C4-2B (cell line): ENCODE measurements around the gene GHRHR.

ENCODE experiments used
- H3K27ac ChIP-seq: fragments of 450-650 bp; 2 replicates; pipeline ENCODE4 v1.5.1; 2017
- ZFX ChIP-seq: fragments of 450-650 bp; IDR thresholded peaks from 2 replicates; pipeline ENCODE4 v1.6.1; 2017
- TF ChIP-seq, protein P1 (sequence below): fragments of 450-650 bp; conservative IDR thresholded peaks from 2 replicates; pipeline ENCODE4 v1.5.1; 2017; ENCODE audit warnings: mild to moderate bottlenecking

The GHRHR gene

DNA sequence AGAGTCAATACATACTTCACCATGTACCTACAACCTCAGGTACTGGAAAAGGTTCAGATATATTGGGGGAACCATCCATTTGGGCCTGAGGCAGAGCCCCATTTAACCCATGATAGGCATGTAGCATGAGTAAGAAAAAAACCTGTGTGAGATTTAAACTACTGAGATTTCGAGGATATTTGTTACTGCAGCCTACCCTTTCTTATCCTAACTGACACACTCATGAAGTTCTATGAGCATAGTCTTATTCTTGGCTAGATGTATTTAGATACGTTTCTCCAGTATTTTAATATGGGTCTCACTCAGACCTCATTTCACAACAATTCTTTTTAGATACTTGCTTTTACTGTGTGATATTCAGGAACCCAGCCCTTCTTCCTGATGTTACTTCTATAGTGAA lies 39.3 kb downstream of the GHRHR start:
- H3K27ac ChIP-seq: no peak overlapping the region
- TF ChIP-seq, protein P1, sequence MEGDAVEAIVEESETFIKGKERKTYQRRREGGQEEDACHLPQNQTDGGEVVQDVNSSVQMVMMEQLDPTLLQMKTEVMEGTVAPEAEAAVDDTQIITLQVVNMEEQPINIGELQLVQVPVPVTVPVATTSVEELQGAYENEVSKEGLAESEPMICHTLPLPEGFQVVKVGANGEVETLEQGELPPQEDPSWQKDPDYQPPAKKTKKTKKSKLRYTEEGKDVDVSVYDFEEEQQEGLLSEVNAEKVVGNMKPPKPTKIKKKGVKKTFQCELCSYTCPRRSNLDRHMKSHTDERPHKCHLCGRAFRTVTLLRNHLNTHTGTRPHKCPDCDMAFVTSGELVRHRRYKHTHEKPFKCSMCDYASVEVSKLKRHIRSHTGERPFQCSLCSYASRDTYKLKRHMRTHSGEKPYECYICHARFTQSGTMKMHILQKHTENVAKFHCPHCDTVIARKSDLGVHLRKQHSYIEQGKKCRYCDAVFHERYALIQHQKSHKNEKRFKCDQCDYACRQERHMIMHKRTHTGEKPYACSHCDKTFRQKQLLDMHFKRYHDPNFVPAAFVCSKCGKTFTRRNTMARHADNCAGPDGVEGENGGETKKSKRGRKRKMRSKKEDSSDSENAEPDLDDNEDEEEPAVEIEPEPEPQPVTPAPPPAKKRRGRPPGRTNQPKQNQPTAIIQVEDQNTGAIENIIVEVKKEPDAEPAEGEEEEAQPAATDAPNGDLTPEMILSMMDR: no peak
- no peak for TF ChIP-seq ZFX

DNA sequence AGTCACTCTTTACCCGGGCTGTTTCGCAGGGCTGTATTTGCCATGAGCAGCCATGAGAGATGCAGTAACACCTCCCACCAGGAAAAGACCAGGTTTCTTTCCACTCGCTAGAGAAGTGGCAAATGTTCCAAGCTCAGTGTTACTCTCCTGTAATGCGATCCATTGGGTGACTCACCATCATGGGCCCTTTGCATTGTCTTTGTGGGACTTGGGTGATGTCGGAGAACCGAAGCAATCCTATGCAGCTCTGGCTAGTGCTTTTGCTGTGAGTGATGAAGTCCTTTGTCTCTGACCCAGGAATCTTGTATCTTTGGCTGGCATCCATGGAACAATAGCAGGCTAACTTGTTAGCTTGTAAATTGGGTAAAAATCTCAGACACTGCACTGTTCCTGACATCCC lies 40.0 kb downstream of the GHRHR start:
- H3K27ac ChIP-seq: no peak overlapping the region
- TF ChIP-seq, protein P1: no peak
- no peak for TF ChIP-seq ZFX

DNA sequence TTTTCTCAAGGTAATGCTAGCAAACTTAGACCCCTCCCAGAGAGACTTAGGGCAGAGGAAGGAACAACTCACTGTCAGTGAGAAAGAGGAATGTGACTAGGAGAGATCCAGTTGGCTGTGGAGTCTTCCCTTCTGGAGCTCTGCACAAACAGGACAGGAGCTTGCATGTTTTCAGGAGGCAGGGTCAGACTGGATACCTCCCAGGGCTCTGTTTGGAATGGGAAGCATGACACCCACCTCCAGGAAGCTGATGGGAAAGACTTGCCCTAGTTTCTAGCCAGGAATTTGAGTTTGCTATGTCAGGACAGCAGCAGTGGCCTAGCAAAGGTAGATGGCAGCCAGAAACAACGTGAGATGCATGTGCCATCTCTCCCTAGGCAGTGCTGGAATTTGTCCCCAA lies 40.6 kb downstream of the GHRHR start:
- no peak for TF ChIP-seq ZFX
- TF ChIP-seq, protein P1: no peak

DNA sequence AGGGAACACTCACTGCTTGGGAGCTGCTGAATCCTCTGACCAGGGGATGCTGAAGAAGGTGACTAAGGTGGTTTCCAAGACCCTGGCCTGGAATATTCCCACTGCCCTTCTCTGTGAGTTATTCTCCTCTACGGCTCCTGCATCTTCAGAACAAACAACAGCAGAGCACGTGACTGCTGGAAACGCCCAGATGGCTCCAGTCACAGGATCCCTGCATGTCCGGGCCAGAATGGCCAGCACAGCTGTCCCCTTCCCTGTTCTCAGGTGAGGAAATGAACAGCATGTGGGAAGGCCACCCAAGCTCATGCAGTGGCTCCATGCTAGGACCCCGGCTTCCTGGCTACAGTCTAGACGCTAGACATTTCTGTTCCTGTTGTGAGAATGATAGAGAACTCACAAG lies 43.1 kb downstream of the GHRHR start:
- no peak overlapping the region for H3K27ac ChIP-seq
- TF ChIP-seq ZFX: no peak
- TF ChIP-seq, protein P1: no peak

More for the DNA sequence above, 40.6 kb downstream of the GHRHR start:
- no peak overlapping the region for H3K27ac ChIP-seq

DNA sequence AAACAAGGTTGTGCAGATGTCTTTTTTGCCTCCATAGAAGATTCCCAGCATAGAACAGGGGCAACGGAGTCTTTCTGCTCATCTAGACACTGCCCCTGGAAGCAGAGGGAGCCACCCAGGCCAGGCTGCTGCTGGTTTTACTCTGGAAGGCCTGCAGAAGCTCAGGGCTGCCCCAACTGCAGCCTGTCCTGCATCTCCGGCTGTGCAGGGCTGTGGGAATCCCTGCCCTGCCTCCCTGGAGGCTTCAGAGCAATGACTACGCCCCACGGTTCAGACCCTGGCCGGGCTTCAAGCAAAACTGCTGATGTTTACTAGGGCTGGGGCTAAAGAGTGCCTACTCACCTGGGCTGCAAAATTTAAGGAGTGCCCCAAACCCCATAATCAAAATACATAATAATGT lies 43.9 kb downstream of the GHRHR start:
- H3K27ac ChIP-seq: no peak overlapping the region

DNA sequence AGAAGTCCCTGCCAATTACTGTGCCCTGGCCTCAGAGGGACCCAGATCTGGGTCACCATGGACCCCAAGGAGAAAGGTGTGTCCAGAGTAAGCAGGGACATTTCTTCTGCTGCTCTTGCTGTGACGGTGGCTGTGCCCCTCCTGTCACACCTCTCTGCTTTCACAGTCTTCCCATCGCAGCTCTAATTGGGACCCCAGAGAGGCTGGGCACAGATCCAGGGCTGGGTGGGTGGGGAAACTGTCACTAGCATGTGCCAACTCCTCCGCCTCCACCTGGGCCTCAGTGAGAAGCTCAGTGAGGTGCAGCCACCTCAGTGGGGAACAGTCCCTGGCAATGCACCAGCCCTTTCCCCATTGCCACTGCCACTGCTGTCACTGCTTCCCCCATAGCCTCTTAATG lies 51.1 kb downstream of the GHRHR start:
- no peak overlapping the region for H3K27ac ChIP-seq
- TF ChIP-seq, protein P1: no peak
- no peak for TF ChIP-seq ZFX

More for the DNA sequence above, 43.9 kb downstream of the GHRHR start:
- TF ChIP-seq ZFX: no peak
- TF ChIP-seq, protein P1: no peak

DNA sequence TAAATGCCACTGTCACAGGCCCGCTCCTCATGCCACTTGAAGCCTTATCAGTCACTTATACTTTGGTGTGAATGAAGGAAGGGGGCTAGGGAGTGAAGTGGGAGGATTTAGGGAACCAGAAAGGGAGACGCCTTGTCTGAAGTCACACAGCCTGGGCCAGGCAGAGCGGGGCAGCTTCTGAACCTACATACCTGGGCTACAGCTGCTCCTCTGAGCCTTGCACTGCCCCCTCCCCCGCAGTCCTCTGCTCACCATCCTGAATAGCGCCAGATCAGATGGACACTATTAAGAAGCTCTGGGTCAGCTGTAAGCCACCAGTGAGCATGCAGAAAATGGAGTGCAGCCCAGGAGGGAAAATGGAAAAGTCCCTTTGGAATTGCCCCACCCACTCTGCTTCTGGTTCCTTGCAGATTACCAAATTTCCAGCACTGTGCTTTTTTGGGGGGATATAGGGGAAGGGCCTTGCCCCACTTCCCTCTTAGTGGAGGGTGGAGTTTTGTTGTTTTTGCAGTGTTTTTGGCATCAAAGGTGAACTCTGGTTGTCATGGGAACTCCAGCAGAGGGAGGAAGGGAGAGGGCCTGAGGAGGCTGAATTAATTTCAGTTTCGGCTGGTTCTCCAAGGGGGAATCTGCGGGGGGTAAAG lies 53.4 kb downstream of the GHRHR start:
- no peak overlapping the region for H3K27ac ChIP-seq
- TF ChIP-seq, protein P1: no peak
- no peak for TF ChIP-seq ZFX
